GM20431 (cell line): ENCODE measurements around the gene PGAP2.
"Not testable (repeated sequence)": the region's sequence is repeated elsewhere in the genome, so short reads cannot be mapped to it uniquely, and the experiment has no call there.

Source experiments
- in situ Hi-C: fragments of 300-500 bp; cut with MseI, MboI; formaldehyde crosslinking; loops from one replicate; pipeline ENCODE4 v1.15.0; 2020; ENCODE audit warnings: low sequenced_read_pairs; ENCODE audit not compliant: unreplicated experiment

PGAP2 gene

GRCh38 chr11:3853545-3853842, 45.1 kb downstream of the PGAP2 start:
- in situ Hi-C loops, result no loop called here

GRCh38 chr11:3853899-3854659, 45.7 kb downstream of the PGAP2 start:
- in situ Hi-C loops, result no loop called here

- in situ Hi-C loops, result no loop called here
These were observed 46.3 kb downstream of the PGAP2 start for GRCh38 chr11:3854660-3854976.

GRCh38 chr11:3854977-3855807, 46.8 kb downstream of the PGAP2 start, which contains the start of gene STIM1:
TSS of gene STIM1 (plus strand) at chr11:3855664. CDS start at chr11:3856271, 607 bp downstream.
- in situ Hi-C loops, result no loop called here

- in situ Hi-C loops, result no loop called here
These were observed 47.6 kb downstream of the PGAP2 start for GRCh38 chr11:3855808-3856491.

GRCh38 chr11:3856856-3857553, 48.6 kb downstream of the PGAP2 start:
- in situ Hi-C loops, result no loop called here

GRCh38 chr11:3857628-3858027, 49.3 kb downstream of the PGAP2 start:
- in situ Hi-C loops, result no loop called here

- in situ Hi-C loops, result no loop called here
These were observed 51.1 kb downstream of the PGAP2 start for GRCh38 chr11:3859373-3859881.

GRCh38 chr11:3860375-3860774, 52.0 kb downstream of the PGAP2 start:
- in situ Hi-C loops, result no loop called here

GRCh38 chr11:3860898-3861393, 52.6 kb downstream of the PGAP2 start:
- in situ Hi-C loops, result not testable (repeated sequence)

- in situ Hi-C loops, result no loop called here
These were observed 53.3 kb downstream of the PGAP2 start for GRCh38 chr11:3861683-3862082.

- in situ Hi-C loops, result no loop called here
These were observed 57.2 kb downstream of the PGAP2 start for GRCh38 chr11:3865388-3866193.

- in situ Hi-C loops, result no loop called here
These were observed 57.8 kb downstream of the PGAP2 start for GRCh38 chr11:3866206-3866605.

GRCh38 chr11:3866836-3867208, 58.5 kb downstream of the PGAP2 start:
- in situ Hi-C loops, result no loop called here

GRCh38 chr11:3867209-3868091, 59.1 kb downstream of the PGAP2 start:
- in situ Hi-C loops, result no loop called here

- in situ Hi-C loops, result no loop called here
These were observed 65.5 kb downstream of the PGAP2 start for GRCh38 chr11:3873712-3874349.
